ENCODE data around the gene PARP1. TPM values are rescaled to one million over a fixed set of nuclear protein-coding genes. Genes with fewer than 3 reads are reported as not detected.
A peak's percentile ranks its signal among the peaks of the same experiment; 100 is the strongest.

PARP1 gene
- total RNA-seq, 1 donor from 2014 or later, result 237 TPM

- TF ChIP-seq EZH2 (IDR thresholded peaks at IDR 0.05) (no peak), CTCF (IDR thresholded peaks at IDR 0.05) (no peak), EZH2phosphoT487 (IDR thresholded peaks at IDR 0.05) (no peak)
- peaks cover 10% of the 10 kb centered on the region for H3K4me1 ChIP-seq
- peaks cover 2% of the 10 kb centered on the region for H3K27me3 Mint-ChIP-seq (ENCODE audit: insufficient read depth, low read depth)
- H3K9me3 ChIP-seq (ENCODE audit: low read depth), result no peaks in the 10 kb centered on the region
- H3K4me3 Mint-ChIP-seq, result no peak overlapping the region
- peak overlapping the region; percentile 3 for H3K27ac Mint-ChIP-seq
- no peaks in the 10 kb centered on the region for H3F3A ChIP-seq (ENCODE audit: low read depth)
- no peak overlapping the region for H3K4me2 ChIP-seq
- H2AFZ ChIP-seq (replicated peaks), result no peak overlapping the region
- no peaks in the 10 kb centered on the region for H4K20me1 ChIP-seq (ENCODE audit: low read depth)
- H3K27me3 ChIP-seq, result no peaks in the 10 kb centered on the region
- DNase-seq (ENCODE audit: low spot score), result no peak
- no peak overlapping the region for H3K9ac ChIP-seq
- peaks cover 21% of the 10 kb centered on the region for H3K4me1 Mint-ChIP-seq
- no peak overlapping the region for H3K4me3 ChIP-seq
- H3K36me3 Mint-ChIP-seq, result peaks cover 8% of the 10 kb centered on the region
- no peaks in the 10 kb centered on the region for H3K79me2 ChIP-seq (ENCODE audit: low read depth)
- H3K27ac ChIP-seq, result no peak overlapping the region
- no peaks in the 10 kb centered on the region for H3K36me3 ChIP-seq
- H3K9me3 Mint-ChIP-seq, result no peaks in the 10 kb centered on the region
These were observed 54.0 kb downstream of the PARP1 start for GRCh38 chr1:226353698-226354525.

GRCh38 chr1:226351709-226352108, 56.2 kb downstream of the PARP1 start:
- no peak for DNase-seq (ENCODE audit: low spot score)
- no peaks in the 10 kb centered on the region for H3K27me3 Mint-ChIP-seq (ENCODE audit: insufficient read depth, low read depth)

GRCh38 chr1:226350519-226350865, 57.4 kb downstream of the PARP1 start:
- peak overlapping the region; percentile 71 for H3K27ac ChIP-seq
- no peak overlapping the region for H3K9ac ChIP-seq
- no peaks in the 10 kb centered on the region for H3K27me3 ChIP-seq
- peak overlapping the region; percentile 92 for H3K27ac Mint-ChIP-seq
- H2AFZ ChIP-seq (replicated peaks), result no peak overlapping the region
- peaks cover 2% of the 10 kb centered on the region for H3K36me3 Mint-ChIP-seq
- DNase-seq (ENCODE audit: low spot score), result no peak
- no peaks in the 10 kb centered on the region for H3K9me3 Mint-ChIP-seq
- no peaks in the 10 kb centered on the region for H4K20me1 ChIP-seq (ENCODE audit: low read depth)
- no peaks in the 10 kb centered on the region for H3F3A ChIP-seq (ENCODE audit: low read depth)
- H3K4me1 Mint-ChIP-seq, result peaks cover 28% of the 10 kb centered on the region
- TF ChIP-seq EZH2 (IDR thresholded peaks at IDR 0.05) (no peak), CTCF (IDR thresholded peaks at IDR 0.05) (no peak), EZH2phosphoT487 (IDR thresholded peaks at IDR 0.05) (no peak)
- no peaks in the 10 kb centered on the region for H3K79me2 ChIP-seq (ENCODE audit: low read depth)
- no peaks in the 10 kb centered on the region for H3K36me3 ChIP-seq
- no peaks in the 10 kb centered on the region for H3K9me3 ChIP-seq (ENCODE audit: low read depth)
- no peak overlapping the region for H3K4me3 Mint-ChIP-seq
- H3K4me3 ChIP-seq, result no peak overlapping the region
- H3K27me3 Mint-ChIP-seq (ENCODE audit: insufficient read depth, low read depth), result no peaks in the 10 kb centered on the region
- H3K4me1 ChIP-seq, result peaks cover 10% of the 10 kb centered on the region
- peak overlapping the region; percentile 24 for H3K4me2 ChIP-seq

More at GRCh38 chr1:226351709-226352108, 56.2 kb downstream of the PARP1 start:
- no peak overlapping the region for H3K4me3 Mint-ChIP-seq
- Histone ChIP-seq H2AFZ (replicated peaks) (no peak overlapping the region), H3K9ac (no peak overlapping the region), H3K79me2 (ENCODE audit: low read depth) (no peaks in the 10 kb centered on the region), H3K36me3 (no peaks in the 10 kb centered on the region), H3K4me2 (no peak overlapping the region), H4K20me1 (ENCODE audit: low read depth) (no peaks in the 10 kb centered on the region), H3K4me3 (no peak overlapping the region), H3F3A (ENCODE audit: low read depth) (no peaks in the 10 kb centered on the region), H3K27me3 (no peaks in the 10 kb centered on the region), H3K27ac (no peak overlapping the region), H3K4me1 (peaks cover 10% of the 10 kb centered on the region), H3K9me3 (ENCODE audit: low read depth) (no peaks in the 10 kb centered on the region)
- peaks cover 7% of the 10 kb centered on the region for H3K36me3 Mint-ChIP-seq
- no peak overlapping the region for H3K27ac Mint-ChIP-seq
- TF ChIP-seq EZH2phosphoT487 (IDR thresholded peaks at IDR 0.05), result no peak
- TF ChIP-seq EZH2 (IDR thresholded peaks at IDR 0.05), result no peak
- TF ChIP-seq CTCF (IDR thresholded peaks at IDR 0.05), result no peak
- H3K4me1 Mint-ChIP-seq, result peaks cover 28% of the 10 kb centered on the region
- no peaks in the 10 kb centered on the region for H3K9me3 Mint-ChIP-seq

Measured in neural progenitor cell (in vitro differentiated cells).